PFSK-1 (cell line): ENCODE measurements around the gene ATOH8.

Source experiments
- FOXP2 ChIP-seq: optimal IDR thresholded peaks from 2 replicates; pipeline ENCODE3; 2011; ENCODE audit warnings: borderline replicate concordance, control low read depth, inconsistent platforms; ENCODE audit not compliant: insufficient read depth; ENCODE audit errors: extremely low read length, extremely low read depth
- POLR2AphosphoS5 ChIP-seq: IDR thresholded peaks from 2 replicates; pipeline ENCODE4 v1.6.1; 2012; ENCODE audit warnings: low read depth, mild to moderate bottlenecking, control low read depth, low read length, moderate library complexity
- REST ChIP-seq, 2 experiments: IDR thresholded peaks; 2 replicates each; pipeline versions ENCODE4 v1.6.1 to v1.8.0; 2011 to 2012; ENCODE audit warnings: low read depth in 2 of 2, low read length in 2 of 2, control low read depth in 1 of 2, inconsistent platforms in 1 of 2, mild to moderate bottlenecking in 1 of 2, moderate library complexity in 1 of 2; ENCODE audit not compliant: insufficient read depth in 1 of 2
- SIN3A ChIP-seq: IDR thresholded peaks from 2 replicates; pipeline ENCODE4 v1.6.1; 2012; ENCODE audit warnings: mild to moderate bottlenecking, low read length, moderate library complexity, borderline replicate concordance; ENCODE audit not compliant: insufficient read depth
- TAF1 ChIP-seq: IDR thresholded peaks from 2 replicates; pipeline ENCODE4 v1.6.1; 2012; ENCODE audit warnings: low read length, control low read depth, borderline replicate concordance; ENCODE audit not compliant: insufficient read depth

The ATOH8 gene

GRCh38 chr2:85796341-85797262, 42.8 kb downstream of the ATOH8 start:
- TF ChIP-seq REST (IDR thresholded peaks at IDR 0.05; ENCODE audit: insufficient read depth in 1 of 2, low read depth in 2 of 2, low read length in 2 of 2): peak; percentile 56 to 83; a peak in 3 of 4 replicates
- no peak for TF ChIP-seq FOXP2

DNA sequence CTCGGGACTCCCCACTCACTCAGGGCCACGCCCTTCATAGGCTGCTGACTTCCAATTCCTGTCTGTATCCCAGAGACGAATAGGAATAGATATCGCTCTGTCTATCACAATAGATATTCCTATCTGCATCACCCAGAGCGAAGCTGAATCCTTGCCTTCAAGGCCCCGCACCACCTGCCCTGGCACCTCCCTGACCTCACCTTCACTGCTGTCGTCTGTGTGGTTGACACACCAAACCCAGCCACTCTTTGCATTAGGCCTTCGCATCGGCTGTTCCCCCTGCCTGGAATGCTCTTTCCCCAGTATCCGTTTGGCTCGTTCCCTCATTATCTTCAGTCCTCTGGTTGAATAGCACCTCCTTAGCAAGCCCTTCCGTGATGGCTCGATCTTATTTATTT, 43.5 kb downstream of the ATOH8 start:
- TF ChIP-seq FOXP2: no peak
- TF ChIP-seq REST (IDR thresholded peaks at IDR 0.05; ENCODE audit: insufficient read depth in 1 of 2, low read depth in 2 of 2, low read length in 2 of 2): no peak
- TF ChIP-seq SIN3A: no peak
- no peak for TF ChIP-seq TAF1
- TF ChIP-seq POLR2AphosphoS5: no peak

- no peak for TF ChIP-seq FOXP2
- no peak for TF ChIP-seq POLR2AphosphoS5
- TF ChIP-seq REST (IDR thresholded peaks at IDR 0.05; ENCODE audit: insufficient read depth in 1 of 2, low read depth in 2 of 2, low read length in 2 of 2): 0 out of 4 replicates have a peak, but pooled peaks of 1 of the 2 experiments have one; percentile 28
- TF ChIP-seq TAF1: no peak
- no peak for TF ChIP-seq SIN3A
Observed at GRCh38 chr2:85797921-85798320, 44.1 kb downstream of the ATOH8 start.

DNA sequence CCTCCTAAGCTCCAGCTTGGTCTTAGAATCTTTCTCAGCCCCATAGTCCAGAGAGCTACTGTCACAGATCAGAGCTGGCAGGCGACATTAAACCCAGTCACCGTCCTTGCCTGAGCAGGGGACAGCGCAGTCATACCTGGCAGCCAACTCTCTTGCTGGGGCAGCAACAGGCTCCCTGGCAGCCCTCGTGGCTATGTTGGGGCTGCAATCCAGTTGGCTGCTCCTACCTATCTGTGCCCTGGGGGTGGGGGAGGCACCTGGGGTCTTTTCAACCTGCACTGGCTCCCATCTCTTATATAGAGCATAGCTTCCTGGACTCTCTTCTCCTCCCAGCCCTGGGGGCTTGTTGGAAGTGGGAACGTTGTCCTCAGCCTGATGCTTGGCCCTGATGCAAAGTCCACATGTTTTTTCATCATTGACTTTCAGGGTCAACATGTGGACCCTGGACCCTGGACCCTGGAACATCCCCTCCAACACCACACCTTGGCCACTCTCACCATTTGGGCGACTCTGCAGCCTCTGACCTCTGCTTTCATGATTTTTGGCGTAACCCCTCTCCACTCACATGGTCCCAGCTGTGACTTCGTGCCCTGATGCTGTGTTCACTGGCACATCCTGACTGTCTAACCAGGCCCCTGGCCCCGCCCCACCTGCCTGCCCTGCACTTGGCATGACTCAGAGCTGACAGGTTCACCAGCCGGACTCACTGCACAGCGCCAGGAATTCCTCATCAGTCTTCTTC, 45.6 kb downstream of the ATOH8 start:
- no peak for TF ChIP-seq TAF1
- TF ChIP-seq POLR2AphosphoS5: no peak
- no peak for TF ChIP-seq REST (IDR thresholded peaks at IDR 0.05; ENCODE audit: insufficient read depth in 1 of 2, low read depth in 2 of 2, low read length in 2 of 2)
- TF ChIP-seq FOXP2: no peak
- TF ChIP-seq SIN3A: no peak
